Testis (tissue), 2 donors: ENCODE measurements around the gene SERINC2.

Source experiments
- POLR2A ChIP-seq: fragments of 450-650 bp; IDR thresholded peaks from one replicate; pipeline ENCODE4 v1.6.1; 2017; ENCODE audit warnings: antibody characterized with exemption, mild to moderate bottlenecking, moderate library complexity
- TF ChIP-seq, protein P1 (sequence below), 3 experiments: fragments of 450-650 bp in 2 of 3; fragments of 200-600 bp in 1 of 3; sonication (generic) in 1 of 3; IDR thresholded peaks; one replicate each; pipeline ENCODE4 v1.5.1; 2016 to 2019; ENCODE audit warnings: antibody characterized with exemption in 3 of 3, mild to moderate bottlenecking in 2 of 3, moderate library complexity in 1 of 3

DNA sequence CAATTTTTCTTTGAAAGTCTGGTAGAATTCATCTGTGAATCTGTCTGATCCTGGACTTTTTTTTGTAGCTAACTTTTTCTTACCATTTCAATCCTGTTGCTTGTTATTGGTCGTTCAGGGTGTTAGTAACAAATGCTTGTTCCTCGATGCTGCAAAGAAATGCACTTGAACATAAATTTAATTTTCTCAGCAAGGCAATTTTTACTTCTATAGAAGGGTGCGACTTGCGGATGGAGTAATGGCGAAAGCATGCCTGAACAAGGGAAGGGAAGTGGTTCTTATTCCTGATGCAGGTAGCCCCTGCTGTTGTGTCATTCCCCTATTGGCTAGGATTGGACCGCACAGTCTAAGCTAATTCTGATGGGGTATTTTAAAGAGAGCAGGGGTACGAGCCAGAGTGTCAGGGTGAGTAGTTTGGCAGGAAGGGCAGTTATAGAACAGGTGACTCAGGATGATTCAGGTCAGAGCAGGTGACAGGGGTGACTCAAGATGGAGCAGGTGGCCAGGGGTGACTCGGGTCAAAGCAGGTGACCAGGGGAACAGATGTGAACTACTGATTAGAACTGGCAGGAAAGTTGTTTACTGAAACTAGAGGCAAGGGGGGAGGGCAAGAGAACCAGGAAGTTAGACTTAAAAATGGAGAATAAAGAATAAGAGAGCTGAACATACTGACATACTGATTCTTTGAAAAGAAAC lies 40.5 kb downstream of the SERINC2 start:
- TF ChIP-seq, protein P1, sequence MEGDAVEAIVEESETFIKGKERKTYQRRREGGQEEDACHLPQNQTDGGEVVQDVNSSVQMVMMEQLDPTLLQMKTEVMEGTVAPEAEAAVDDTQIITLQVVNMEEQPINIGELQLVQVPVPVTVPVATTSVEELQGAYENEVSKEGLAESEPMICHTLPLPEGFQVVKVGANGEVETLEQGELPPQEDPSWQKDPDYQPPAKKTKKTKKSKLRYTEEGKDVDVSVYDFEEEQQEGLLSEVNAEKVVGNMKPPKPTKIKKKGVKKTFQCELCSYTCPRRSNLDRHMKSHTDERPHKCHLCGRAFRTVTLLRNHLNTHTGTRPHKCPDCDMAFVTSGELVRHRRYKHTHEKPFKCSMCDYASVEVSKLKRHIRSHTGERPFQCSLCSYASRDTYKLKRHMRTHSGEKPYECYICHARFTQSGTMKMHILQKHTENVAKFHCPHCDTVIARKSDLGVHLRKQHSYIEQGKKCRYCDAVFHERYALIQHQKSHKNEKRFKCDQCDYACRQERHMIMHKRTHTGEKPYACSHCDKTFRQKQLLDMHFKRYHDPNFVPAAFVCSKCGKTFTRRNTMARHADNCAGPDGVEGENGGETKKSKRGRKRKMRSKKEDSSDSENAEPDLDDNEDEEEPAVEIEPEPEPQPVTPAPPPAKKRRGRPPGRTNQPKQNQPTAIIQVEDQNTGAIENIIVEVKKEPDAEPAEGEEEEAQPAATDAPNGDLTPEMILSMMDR (IDR thresholded peaks at IDR 0.05): no peak
- no peak for TF ChIP-seq POLR2A
